DMS53 treated with DMSO at 0.1 percent for 48 hours (cell line): ENCODE data around the gene PDZD7.

Experiments
- DNase-seq: peaks from one replicate; lab custom pipeline; 2025; ENCODE audit not compliant: unreplicated experiment; lab: John Stamatoyannopoulos, UW

PDZD7 gene

DNA sequence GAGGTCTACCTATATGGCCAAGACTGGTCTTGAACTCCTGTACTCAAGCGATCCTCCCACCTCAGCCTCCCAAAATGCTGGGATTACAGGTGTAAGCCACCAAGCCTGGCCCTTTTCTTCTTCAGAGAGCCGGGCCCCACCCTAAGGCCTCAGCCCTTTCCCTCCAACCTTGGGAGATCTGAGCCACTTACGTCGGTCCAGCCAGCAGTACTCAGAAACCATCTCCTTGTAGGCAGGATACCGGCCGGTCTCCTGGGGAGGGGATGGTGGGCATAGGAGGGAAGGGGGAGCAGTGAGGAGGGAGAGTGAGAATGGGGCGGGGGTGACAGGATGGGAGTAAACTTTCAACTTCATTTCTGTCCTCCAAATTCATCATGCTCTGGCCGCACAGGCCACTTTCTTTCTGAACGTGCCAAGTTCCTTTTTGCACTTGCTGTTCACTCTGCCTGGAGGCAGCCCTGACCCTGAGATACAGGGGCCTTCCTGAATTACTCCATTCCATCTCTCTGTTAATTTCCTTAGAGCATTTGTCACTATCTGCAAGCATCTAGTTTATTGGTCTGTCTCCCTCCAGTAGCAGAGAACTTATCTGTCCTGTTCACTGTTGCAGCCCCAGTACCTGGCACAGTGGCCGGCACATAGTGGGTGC is 10.4 kb downstream of the PDZD7 start:
- no peak for DNase-seq

- no peak for DNase-seq
Measured at GRCh38 chr10:101019440-101019703, 11.6 kb downstream of the PDZD7 start.

DNA sequence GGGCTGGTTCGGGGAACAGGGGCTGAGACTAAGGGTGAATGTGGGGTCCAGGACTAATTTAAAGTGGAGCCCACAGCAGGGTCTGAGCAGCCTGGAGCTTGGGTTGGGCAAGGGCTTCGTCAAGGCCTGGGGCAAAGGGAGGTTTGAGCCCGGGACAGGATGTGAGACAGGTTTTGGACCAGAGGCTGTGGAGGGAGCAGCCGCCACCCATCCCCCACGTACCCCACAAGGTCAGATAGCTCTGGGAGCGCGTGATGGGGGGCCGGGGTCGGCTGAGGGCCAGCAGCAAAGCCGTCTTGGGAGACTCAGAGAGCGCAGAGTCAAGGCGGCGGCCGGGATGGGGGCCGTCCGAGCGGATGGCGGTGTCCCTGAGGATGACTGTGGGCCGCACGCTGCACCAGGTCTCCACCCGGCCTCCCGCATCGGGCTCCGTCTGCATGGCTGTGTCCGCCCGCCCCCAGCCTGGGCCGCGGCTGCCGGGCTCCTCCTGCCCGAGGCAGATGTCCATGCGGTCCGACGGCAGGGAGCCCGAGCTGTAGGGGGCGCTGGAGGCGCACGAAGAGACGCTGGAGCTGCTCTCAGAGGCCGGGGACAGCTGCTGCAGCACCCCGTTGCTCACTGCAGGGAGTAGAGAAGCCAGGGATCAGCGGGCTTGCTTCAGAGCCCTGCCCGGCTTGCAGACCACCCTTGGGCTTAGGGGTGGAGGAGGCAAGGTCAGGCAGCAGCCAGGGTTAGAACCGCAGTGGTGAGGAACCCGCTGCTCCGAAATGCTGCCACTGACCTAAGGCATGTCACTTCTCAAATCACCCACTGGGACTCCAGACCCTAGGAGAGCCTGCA is 12.1 kb downstream of the PDZD7 start:
- peak; percentile 79 for DNase-seq

DNA sequence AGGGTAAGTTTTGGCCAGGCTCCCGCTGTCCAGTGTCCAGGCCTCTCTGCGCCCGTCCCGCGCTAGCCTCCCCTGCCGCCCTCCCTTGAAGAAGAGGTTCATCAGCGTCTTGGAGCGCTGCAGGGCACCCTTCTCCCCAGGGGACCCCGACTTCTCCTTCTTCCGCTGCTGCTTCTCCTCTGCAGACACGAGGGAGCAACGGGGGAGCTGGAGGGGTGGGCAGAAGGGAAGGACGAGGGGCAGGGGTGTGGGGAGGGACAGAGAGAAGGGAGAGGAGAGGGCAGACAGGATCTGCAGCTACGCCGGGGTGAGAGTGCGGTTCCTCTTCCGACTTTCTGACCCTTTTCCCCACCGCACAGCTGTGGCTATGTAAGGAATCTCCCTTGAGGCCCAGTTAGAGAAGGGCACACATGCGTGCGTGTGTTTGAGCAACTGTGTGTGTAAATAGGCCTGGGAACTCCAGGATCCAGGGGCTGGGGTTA is 12.8 kb downstream of the PDZD7 start:
- no peak for DNase-seq

GRCh38 chr10:101016814-101017213 is 14.1 kb downstream of the PDZD7 start:
- DNase-seq = no peak

DNA sequence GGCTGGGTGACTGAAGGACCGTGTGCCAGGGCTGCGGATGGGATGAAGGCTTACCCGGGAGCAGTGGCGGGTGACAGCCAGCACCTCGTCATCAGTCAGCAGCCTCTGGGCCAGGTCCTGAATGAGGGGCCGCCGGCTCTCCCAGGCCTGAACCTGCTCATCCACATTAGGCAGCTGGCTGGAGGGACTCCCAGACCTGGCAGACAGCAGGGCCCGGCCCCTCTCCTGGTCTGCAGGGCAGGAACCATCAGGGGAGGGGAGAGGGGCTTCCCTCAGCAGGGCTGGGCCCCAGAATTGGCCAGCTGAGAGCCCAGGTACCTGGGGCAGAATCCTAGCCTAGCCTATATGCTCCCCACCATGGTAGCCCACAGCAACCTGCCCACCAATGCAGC is 15.4 kb downstream of the PDZD7 start:
- DNase-seq = no peak

- DNase-seq = peak; percentile 7
Measured at GRCh38 chr10:101014966-101015581, 15.9 kb downstream of the PDZD7 start.

DNA sequence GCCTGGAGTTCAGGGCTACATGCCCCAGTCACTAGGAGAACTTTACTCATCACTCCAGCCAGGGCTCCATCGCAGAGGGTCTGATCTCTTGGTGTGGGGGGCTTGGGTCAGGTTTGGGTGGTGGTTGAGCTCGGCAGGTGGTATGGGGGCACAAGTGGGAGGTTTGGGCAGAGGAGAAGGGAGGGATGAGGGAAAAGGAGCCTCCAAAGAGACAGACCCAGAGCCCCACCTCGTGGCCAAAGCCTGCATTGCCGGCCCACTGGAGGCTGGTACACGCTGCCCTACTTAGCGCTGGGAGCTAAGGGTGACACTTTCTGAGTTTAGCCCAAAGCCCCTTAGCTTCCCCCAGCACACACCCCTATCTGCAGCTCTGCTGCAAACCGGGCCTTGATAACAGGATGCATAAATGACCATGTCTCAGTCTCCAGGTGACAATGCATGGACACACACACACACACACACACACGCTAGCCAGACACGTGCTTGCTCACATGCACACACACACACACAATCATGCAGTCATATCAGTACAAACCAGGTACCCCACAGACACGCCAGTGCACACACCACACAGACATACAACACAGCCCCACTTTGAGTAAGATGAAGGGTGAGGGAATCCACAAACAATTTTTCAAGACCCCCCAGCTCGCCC is 16.6 kb downstream of the PDZD7 start:
- DNase-seq = peak; percentile 27

DNA sequence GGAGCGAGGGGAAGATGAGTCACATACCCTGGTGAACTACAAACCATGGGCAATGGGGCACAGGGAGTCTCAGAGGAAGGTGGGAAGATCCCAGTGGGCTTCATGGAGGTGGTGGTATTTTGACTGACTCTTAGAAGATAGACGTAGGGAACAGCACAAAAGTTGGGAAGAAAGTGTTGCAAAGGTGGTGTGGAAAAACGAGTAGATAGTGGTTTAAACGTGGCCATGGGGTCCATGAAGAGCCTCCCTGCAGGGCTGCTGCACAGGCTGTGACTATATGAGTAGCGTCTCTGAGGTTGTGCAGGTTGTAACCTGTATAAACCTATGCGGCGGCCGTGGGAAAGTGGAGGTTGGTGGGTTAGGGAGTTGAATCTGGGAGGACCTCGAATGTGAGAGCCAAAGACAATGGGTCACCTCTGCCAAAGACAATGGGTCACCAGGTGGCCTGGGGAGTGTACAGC is 17.5 kb downstream of the PDZD7 start:
- no peak for DNase-seq

GRCh38 chr10:101012525-101013364 is 18.2 kb downstream of the PDZD7 start:
- peak; percentile 81 for DNase-seq

- no peak for DNase-seq
Measured at GRCh38 chr10:101011517-101012423, 19.2 kb downstream of the PDZD7 start.

- no peak for DNase-seq
Measured at GRCh38 chr10:101010329-101010728, 20.6 kb downstream of the PDZD7 start.

DNA sequence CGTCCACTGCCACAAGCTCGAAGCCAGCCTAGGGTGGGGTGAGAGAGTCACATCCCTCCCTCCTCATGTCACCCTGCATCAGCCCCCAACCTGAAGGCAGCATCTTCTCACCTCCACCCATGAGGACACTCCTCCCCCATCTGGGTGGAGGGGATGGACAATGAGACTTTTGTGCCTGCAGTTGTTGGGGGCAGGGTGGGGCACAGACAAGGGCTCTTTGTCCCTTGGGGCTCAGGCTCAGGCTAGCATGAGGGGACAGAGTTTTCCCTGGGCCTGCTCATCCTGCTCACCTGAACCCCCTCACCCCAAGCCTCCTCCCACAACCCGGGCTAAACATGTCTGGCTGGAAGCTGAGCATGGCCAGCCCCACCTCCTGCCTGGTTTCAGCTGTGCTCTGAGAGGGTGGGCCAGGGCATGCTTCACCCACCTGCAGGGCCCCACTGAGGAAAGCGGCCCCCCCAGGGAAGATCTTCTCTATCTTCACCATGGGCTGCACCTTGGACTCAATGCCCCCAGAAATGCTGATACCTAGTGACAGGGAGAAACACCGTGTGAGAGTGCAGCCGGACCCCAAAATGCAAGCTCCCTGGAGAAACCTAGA is 22.0 kb downstream of the PDZD7 start:
- no peak for DNase-seq

- no peak for DNase-seq
Measured at GRCh38 chr10:101007915-101008822, 22.8 kb downstream of the PDZD7 start.

DNA sequence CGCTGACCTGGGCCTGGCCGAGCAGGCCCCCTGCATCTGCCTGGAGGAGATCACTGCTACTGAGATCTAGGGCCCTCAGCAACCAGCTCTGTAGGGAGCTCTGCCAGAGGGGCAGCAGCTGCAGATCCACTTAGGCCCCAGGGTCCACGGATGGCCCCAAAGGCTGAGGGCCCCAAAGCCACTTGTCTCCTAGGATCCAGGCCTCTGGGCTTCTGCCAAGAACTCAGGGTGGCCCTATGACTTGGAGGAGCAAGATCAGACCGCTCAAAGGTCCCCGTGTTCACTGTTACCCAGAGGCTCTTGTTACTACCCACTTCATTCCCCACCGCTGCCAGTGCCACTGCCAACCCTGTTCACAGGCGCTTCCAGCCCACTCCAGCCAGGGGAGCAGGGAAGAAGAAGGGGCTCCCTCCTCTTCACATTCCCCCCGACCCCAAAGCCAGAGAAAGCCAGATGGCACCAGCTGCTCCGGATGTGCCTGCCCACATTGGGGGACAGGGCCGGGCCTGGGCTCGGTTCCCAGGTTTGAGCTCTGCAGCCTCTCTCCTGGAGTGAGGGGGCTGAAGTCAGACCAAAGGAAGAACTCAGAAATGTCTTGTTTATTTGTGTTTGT is 23.7 kb downstream of the PDZD7 start:
- no peak for DNase-seq

DNA sequence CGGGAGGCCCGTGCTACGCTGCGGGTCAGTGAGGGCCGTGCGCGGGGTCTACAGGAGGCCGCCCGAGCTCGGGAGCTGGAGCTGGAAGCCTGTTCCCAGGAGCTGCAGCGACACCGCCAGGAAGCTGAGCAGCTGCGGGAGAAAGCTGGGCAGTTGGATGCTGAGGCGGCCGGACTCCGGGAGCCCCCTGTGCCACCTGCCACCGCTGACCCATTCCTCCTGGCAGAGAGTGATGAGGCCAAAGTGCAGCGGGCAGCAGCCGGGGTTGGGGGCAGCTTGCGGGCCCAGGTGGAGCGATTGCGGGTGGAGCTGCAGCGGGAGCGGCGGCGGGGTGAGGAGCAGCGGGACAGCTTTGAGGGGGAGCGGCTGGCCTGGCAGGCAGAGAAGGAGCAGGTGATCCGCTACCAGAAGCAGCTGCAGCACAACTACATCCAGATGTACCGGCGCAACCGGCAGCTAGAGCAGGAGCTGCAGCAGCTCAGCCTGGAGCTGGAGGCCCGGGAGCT is 24.3 kb downstream of the PDZD7 start:
- no peak for DNase-seq

- no peak for DNase-seq
Measured at GRCh38 chr10:101005869-101006567, 24.9 kb downstream of the PDZD7 start.
